ENCODE data around the gene AASDH. TPM values are rescaled to one million over a fixed set of nuclear protein-coding genes. Genes with fewer than 3 reads are reported as not detected.
"Not testable (repeated sequence)": the region's sequence is repeated elsewhere in the genome, so short reads cannot be mapped to it uniquely, and the experiment has no call there.

The AASDH gene
- total RNA-seq, 1 experiment from 2014 or later: 9.5 TPM

DNA sequence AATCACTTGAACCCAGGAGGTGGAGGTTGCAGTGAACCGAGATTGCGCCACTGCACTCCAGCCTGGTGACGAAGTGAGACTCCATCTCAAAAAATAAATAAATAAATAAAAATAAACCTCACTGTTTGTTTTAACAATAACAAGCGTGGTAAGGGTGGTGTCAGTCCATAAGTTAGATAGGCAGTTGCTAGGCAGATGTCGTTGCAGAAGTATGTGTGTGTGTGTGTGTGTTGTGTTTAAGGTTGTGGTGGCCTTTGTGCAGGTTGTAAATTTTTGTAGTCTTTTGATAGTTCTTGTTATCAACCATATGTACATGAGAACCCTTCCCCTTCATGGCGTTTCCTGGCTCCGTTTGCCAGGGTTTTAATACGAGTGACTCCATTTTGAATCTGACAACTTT lies 4.0 kb upstream of the AASDH start:
- no peak for DNase-seq (ENCODE audit: low read depth)

DNA sequence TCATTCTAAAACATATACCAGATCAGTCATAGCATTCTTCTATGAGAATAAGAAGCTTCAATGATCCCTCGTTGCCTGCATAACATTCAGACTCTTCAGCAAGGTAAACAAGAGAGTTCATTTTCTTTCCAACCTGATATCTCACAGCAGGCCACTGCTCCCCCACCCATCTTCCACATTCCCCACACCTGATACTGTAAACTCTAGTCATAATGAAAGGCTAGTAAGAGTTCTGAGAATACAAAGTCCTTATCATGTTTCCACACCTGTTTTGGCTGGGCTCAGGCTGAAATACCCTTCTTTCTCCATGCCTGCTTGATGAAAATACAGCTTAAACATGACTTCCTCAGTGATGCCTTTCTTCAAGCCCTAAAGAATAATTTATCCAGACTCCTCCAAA lies 2.3 kb upstream of the AASDH start:
- DNase-seq (ENCODE audit: low read depth): no peak

DNA sequence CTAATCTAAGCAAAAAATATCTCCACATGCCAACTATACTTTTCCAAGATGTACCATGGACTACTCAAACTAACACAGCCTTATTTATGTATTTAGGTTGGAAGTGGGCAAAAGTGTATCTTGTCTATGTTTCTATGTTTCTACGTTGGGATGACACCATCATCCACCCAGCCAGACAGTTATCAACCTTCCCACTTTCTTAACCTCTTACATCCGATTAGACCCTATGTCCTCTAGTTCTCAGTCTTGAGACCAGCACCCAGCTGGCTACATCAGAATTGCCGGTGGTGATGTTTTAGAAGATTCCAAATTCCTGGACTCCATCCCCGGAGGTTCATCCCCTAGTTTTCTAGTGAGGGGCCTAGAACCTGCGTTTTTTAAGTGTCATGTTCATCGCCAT lies 1.0 kb upstream of the AASDH start:
- peak; percentile 14 for DNase-seq (ENCODE audit: low read depth)

DNA sequence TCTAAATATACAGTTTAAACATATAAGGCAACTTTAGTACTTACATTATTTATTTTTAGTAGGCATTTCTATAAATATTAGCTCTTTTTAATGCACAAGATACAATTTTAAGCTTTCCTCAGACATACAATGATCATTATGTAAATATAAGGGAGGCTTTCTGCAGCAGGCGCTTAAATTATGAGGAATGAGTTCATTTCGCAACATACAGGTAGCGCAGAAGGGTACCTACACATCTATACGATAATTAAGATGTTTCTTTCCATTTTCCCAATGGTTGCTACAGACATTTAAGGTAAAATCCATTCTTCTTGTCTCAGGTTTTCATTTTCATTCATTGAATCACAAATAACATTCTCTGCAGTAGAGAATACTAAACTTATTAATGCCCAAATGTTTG lies 1.2 kb downstream of the AASDH start:
- DNase-seq (ENCODE audit: low read depth): no peak

DNA sequence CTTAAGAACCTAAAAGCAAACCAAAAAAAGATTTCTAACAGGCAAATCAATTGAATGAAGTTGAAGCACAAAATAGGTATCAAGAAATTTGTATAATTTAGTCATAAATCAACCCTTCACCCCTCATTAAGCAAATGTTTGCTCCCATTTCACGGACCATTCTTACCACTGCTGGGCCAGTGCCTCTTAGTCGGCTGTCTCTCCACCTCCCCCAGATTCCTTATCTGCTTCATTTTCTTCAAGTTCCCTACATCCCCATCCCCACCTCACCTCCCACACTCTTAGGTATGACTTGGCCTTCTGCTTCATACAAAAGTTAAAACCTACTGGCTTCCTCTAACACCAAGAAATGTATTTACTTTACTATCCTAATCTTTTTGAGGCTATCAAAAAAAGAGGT lies 11.8 kb downstream of the AASDH start:
- no peak for DNase-seq (ENCODE audit: low read depth)

DNA sequence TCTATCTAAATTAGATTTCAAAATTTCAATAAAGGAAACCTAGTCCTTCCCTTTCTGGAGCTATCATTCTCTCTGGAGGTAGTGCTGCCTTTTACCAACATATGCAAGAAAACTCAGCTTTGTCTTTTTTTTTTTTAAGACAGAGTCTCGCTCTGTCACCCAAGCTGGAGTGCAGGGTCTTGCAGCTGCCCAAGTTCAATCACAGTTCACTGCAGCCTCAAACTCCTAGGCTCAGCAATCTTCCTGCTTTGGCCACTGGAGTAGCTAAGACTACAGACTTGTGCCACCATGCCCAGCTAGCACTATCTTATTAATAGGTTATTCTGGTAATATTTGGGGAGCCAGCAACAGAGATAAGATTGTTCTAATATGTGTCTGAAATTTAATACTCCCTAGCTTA lies 12.3 kb downstream of the AASDH start:
- no peak for DNase-seq (ENCODE audit: low read depth)

DNA sequence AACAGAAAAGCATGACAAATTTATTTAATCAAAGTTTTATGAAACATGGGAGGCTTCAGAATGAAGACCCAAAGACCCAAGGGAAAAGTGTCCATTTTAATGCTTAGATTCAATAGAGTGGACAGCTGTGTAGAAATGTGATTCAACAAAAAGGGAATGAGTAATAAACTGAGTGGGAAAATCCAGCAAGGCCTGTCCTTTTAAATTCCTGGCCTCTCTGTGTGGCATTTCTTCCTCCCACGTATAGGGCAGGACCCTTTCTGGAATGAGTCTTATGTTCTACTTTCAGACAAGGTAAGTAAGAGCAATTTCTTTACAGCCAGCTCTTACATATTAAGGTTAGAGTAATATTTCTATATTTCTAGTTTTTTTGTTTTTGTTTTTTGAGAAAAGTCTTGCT lies 14.5 kb downstream of the AASDH start:
- DNase-seq (ENCODE audit: low read depth): no peak

DNA sequence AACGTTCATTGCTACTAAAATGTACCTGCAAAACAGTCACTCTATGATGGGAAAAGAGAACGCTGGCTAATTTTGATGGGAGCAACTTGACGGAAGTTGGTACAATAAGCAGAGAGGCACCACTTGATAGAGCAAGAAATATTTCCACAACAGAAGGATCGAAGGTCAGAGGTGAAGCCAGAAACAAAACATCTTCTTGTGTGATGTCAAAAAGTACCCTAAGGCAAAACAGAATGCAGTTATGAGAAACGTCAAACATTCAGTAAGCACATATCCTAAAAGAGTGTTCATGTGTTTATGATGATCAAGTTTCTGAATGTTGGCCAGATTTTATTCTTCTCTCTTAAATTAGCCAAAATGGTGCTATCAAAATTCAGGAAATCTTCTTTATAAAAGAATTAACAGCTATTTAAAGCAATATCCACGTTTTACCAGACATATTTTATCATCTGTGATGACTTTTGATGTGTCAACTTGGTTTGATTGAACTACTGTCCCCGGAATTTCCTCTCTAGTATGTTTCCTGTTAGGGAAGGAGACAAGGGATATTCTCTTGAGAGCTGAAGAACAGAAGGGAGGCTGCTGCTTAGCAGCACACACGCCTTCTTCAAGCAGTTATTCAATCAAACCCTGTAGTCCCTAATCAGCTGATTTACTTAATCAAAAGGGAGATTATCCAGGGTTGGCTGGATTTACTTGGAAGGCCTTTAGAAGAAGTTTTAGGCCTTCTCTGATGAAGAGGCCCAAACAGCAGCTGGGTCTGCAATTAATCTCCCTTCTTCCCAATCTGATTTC lies 15.7 kb downstream of the AASDH start:
- no peak for DNase-seq (ENCODE audit: low read depth)

DNA sequence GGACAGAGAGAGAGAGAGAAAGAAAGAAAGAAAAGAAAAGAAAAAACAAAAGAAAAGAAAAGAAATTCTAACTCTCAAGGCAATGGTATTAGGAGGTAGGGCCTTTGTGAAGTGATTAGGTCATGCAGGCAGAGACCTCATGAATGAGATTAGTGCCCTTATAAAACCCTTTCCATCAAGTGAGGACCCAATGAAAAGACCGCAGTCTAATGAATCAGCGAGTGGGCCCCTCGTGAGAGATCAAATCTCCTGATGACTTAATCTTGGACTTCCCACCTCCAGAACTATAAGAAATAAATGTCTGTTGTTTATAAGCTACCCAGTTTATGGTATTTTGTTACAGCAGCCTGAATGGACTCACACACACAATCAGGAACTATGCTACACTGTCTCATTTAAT lies 16.9 kb downstream of the AASDH start:
- DNase-seq (ENCODE audit: low read depth): no peak

DNA sequence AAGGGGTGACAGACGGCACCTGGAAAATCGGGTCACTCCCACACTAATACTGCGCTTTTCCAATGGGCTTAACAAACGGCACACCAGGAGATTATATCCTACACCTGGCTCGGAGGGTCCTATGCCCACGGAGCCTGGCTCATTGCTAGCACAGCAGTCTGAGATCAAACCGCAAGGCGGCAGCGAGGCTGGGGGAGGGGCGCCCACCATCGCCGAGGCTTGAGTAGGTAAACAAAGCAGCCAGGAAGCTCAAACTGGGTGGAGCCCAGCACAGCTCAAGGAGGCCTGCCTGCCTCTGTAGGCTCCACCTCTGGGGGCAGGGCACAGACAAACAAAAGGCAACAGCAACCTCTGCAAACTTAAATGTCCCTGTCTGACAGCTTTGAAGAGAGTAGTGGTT lies 24.3 kb downstream of the AASDH start:
- DNase-seq (ENCODE audit: low read depth): not testable (repeated sequence)

DNA sequence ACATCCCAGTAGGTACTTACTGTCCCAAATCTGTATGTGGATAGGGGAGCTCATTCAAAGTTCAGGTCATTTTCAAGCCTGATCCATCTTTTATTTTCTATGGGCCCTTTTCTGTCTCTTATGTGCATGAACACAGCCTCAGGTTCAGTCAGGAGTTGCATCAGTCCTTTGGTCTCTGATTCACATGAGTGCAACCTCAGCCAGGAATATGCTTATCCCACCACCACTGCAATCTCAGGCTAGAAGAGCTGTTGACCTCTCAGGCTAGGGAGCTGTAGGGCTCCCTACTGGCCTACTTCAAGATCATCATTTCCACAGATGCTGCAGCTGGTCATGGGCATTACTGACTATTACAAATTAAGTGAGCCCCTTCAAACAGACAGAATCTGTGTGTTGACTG lies 27.2 kb downstream of the AASDH start:
- DNase-seq (ENCODE audit: low read depth): peak; percentile 8

DNA sequence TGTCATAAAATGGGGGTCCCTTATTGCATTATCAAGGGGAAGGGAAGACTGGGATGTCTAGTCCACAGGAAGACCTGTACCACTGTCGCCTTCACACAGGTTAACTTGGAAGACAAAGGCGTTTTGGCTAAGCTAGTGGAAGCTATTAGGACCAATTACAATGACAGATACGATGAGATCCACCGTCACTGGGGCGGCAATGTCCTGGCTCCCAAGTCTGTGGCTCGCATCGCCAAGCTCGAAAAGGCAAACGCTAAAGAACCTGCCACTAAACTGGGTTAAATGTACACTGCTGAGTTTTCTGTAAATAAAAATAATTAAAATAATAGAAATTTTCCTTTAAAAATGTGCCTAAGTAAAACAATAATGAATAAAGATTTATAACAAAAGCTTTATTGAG lies 30.6 kb downstream of the AASDH start:
- no peak for DNase-seq (ENCODE audit: low read depth)

DNA sequence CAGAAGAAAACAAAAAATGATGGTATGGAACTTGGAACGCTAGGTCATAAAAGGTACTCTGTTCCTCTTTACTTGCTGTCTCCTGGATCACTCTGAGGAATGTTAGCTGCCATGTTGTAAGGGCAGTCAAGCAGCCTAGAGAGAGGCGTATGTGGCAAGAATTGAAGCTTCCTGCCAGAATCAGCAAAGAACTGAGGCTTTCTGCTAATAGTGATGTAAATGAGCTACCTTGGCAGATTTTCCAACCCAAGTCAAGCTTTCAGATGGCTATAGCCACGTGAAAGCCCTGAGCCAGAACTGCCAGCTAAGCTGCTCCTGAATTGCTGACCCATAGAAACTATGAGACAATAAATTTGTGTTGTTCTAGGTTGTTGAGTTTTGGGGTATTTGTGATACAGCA lies 38.7 kb downstream of the AASDH start:
- no peak for DNase-seq (ENCODE audit: low read depth)

DNA sequence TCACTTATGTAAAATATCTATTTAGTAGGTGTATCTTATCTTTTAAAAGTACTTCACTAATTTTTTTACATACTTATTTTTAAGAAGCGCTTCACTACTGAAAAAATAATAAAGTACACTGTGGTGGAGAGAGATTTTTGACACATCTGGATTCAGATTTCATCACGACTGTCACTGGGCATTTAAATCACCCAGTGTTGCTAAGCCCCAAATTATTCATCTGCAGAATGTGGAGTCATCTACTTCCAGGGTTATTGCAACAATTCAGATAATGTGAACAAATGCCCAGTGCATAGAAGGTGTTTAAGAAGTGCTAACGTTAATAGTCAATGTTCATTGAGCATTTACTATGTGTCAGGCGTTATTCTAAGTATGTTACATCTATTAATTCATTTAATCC lies 41.8 kb downstream of the AASDH start:
- no peak for DNase-seq (ENCODE audit: low read depth)

DNA sequence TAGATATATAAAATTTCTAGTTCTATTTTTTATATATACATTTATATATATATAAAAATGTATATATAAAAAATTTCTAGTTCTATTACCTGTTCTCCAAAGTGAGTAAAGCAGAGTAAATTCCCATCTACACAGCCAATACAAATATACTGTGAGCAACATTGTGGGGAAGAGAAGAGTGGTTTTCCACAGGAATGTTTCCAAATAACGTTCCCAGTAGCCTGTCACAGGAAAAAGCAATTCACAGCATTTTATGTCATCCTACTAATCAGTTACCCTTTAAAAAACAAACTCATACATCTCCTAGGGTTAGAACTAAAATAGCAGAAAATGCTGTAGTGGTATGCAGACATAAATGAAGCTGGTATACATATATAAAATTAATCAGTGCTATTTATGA lies 44.5 kb downstream of the AASDH start:
- DNase-seq (ENCODE audit: low read depth): no peak

DNA sequence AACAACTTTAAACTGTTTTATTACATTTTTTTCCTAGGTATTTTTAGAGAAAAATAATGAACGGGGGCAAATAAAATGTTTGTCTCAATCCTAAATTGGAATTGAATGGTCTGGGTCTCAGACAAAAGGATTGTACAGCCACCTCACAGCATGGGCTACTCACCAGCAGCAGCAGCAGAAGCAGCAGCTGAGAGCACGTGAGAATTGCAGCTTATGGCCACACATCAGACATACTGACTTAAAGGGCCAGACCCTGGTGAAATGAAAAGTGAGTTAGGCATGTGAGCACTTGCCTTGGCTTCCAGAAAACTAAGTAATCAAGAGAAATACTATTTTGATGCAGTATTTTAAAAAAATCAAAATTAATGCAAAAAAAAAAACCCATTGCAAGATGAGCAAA lies 56.6 kb downstream of the AASDH start:
- no peak for DNase-seq (ENCODE audit: low read depth)

DNA sequence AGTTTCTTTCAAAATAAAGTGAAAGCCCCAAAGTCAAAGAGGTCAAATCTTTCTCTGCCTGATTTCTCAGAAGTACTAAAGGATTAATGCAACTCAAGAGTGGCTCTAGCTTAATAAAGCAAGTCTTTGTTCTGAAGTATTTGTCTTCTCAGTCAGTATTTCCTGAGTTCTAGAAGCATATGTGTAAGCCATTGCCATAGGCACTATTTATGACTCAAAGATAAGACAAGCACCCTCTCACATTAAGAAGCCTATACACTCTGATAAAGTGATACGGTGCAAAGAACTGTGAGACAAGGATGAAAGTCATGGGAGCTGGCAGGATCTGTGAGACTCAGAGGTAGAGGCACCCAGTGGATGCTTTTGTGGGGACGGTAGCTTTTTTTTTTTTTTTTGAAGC lies 60.9 kb downstream of the AASDH start:
- peak; percentile 73 for DNase-seq (ENCODE audit: low read depth)

DNA sequence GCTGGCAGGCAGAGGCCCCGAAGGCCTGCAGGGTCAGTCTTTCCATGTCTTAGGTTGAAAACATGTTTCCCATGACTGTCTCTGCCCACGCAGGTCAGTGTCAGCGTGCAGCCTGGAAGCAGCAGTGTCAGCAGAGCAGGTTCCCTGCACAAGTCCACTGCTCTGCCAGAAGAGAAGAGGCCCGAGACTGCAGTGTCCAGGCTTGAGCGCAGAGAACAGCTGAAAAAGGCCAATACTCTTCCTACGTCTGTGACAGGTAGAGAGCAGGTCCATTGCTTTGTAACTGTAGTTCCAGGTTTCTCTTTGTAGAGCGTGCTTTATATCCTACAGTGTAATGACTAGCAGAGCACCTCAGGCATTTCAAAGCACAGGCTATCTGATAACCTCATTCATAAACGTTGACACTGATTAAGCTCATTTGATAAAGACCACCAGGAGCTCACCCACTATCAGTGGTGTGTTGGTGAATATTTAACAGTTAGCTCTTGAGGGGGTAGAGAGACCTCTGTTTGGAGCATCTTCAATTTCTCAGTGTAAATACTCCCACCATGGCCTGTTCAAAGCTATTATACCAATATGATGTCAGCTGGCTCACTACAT lies 63.2 kb downstream of the AASDH start:
- DNase-seq (ENCODE audit: low read depth): no peak

DNA sequence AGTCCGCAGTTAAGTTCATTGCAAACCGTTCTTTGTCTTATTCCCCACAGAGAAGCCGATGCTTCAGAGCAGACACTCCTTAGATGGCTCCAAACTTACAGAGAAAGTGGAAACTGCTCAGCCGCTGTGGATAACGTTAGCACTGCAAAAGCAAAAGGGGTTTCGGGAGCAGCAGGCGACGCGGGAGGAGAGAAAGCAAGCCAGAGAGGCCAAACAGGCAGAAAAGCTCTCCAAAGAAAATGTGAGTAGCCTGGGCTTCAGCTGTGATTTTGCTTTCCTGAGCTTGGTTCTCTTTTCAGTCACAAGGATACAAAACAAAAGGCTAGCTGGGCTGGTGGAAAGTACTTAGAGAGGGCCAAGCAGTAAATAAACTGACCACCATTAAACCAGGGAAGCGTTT lies 64.0 kb downstream of the AASDH start:
- DNase-seq (ENCODE audit: low read depth): no peak

DNA sequence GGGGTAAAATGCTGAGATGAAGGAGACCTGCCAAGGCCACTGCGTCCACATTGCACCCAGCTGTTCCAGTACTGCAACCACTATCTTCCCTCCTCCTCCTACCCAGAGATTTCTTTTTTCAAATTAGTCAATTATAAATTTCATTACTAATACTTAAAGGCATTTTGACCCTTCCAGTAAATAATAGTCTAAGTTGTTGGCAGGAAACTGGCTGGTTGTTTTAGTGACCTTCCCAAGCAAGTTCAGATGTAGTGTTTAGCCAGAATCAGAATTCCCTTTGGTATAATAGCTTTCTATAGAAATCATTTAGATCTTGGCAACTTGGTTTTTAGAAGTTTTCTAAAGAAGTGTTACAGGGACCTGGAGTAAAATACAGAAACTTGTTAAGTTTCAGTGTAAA lies 66.0 kb downstream of the AASDH start:
- no peak for DNase-seq (ENCODE audit: low read depth)

DNA sequence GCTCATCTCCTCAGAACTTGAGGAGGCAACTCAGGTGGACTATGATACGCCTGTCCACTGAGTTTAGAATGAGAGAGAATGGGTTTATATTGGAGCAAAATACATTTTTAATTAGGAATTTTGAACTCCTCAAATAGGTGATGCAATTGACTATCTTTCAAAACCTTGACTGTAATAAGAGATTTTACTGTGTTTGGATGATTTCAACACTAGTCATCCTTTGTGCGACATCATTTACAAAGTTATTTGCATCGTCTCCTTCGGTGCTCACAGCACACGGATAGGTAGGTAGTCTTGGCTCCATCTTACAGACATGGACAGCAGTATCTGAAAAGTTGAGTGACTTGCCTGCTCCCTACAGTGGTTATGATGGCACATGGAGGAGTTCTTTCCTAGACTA lies 67.0 kb downstream of the AASDH start:
- DNase-seq (ENCODE audit: low read depth): peak; percentile 13

DNA sequence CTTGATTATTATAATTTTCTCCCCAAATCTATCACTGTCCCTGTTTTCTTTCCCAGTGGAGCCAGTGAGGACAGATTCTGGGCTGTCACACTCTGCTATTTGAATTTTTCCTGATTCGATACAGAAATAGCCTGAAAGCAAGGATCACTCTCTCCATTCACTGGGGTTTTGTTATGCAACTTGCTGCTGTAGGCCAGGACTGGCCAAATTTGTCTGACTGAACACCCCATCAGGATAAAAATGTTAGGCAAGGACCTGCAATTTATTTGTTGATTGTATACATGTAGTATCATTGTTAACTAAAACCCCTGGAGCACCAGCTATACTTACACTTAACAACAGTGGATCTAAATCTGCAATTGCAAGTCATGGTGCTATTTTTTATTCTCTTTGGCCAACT lies 68.7 kb downstream of the AASDH start:
- no peak for DNase-seq (ENCODE audit: low read depth)

DNA sequence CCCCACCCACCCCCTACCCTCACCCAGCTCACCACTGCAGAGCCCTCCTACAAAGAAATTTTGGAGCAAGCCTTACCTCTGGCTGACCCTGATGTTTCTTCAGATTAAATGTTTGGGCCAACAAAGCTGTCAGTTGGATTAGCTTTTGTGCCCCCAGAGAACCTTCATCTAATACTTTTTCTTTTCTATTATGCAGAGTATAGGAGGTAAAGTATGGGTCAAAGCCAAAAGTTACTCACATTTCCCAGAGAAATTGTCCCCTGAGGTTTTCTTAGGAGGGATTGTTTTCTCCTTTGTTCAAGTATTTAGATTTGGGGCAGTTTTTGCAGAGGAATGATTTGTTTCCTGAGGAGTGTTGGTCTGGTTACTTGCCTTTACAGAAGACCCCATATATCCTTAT lies 69.5 kb downstream of the AASDH start:
- DNase-seq (ENCODE audit: low read depth): no peak

All from HT1080 (cell line).